Subcutaneous adipose tissue (tissue), 4 donors: ENCODE data around the gene CDKL2. TPM values are rescaled to one million over a fixed set of nuclear protein-coding genes. Genes with fewer than 3 reads are reported as not detected.

Experiments used
- small RNA-seq: library from RNA; depleted of rRNA; stranded (forward); fragments of <200 nt; gene quantifications from one replicate; pipeline ENCODE3, GENCODE V24; 2016
- total RNA-seq, 4 donors: library from RNA; depleted of rRNA; stranded (reverse); fragments of >200 nt; gene quantifications; one replicate each; pipeline ENCODE4 v1.1.0, GENCODE V29; 2016
- TF ChIP-seq, protein P1 (sequence below): fragments of 450-650 bp; IDR thresholded peaks from one replicate; pipeline ENCODE4 v1.5.1; 2016; ENCODE audit warnings: low read depth, mild to moderate bottlenecking, control low read depth, antibody characterized with exemption, moderate library complexity

CDKL2 gene
- total RNA-seq, 4 donors from 2014 or later = not detected

- TF ChIP-seq, protein P1, sequence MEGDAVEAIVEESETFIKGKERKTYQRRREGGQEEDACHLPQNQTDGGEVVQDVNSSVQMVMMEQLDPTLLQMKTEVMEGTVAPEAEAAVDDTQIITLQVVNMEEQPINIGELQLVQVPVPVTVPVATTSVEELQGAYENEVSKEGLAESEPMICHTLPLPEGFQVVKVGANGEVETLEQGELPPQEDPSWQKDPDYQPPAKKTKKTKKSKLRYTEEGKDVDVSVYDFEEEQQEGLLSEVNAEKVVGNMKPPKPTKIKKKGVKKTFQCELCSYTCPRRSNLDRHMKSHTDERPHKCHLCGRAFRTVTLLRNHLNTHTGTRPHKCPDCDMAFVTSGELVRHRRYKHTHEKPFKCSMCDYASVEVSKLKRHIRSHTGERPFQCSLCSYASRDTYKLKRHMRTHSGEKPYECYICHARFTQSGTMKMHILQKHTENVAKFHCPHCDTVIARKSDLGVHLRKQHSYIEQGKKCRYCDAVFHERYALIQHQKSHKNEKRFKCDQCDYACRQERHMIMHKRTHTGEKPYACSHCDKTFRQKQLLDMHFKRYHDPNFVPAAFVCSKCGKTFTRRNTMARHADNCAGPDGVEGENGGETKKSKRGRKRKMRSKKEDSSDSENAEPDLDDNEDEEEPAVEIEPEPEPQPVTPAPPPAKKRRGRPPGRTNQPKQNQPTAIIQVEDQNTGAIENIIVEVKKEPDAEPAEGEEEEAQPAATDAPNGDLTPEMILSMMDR = no peak
Measured at GRCh38 chr4:75530556-75531322, 99.6 kb downstream of the CDKL2 start.

Small RNA genes lying within 50 kb of the gene (small RNA-seq; reads per million reads assigned to genes)
- gene RF00019 = 0.49 reads per million

Other genes starting within 250 kb of the CDKL2 start
- 10 to 100 TPM; 16.5 to 32.4 (median 20.9) TPM for gene RCHY1, start 116.1 kb downstream of the CDKL2 start, total RNA-seq
- gene THAP6, start 116.1 kb downstream of the CDKL2 start, total RNA-seq = 10 to 100 TPM; 25.3 to 33.3 (median 29.1) TPM
- gene ODAPH, start 74.5 kb downstream of the CDKL2 start, total RNA-seq = not detected
- gene G3BP2, start 42.9 kb upstream of the CDKL2 start, total RNA-seq = 10 to 100 TPM; 52.9 to 88.4 (median 68.8) TPM
- gene USO1, start 94.0 kb upstream of the CDKL2 start, total RNA-seq = 100 to 1,000 TPM in 1 of 4 donors, 10 to 100 TPM in 3; 57.5 to 112 (median 80.1) TPM